Thoracic aorta (tissue), 2 donors: ENCODE measurements around the gene LHPP. TPM values are rescaled to one million over a fixed set of nuclear protein-coding genes. Genes with fewer than 3 reads are reported as not detected.

ENCODE experiments used
- ATAC-seq: fragments of 150-250 bp; one replicate; pipeline ENCODE4 v1.8.0; 2017; ENCODE audit warnings: low read depth; ENCODE audit not compliant: insufficient number of reproducible peaks, low FRiP score
- DNase-seq: peaks from one replicate; pipeline ENCODE4 v3.0.0-alpha.2; 2020; ENCODE audit warnings: low spot score
- H3K27ac ChIP-seq, 2 donors: fragments of 200-600 bp; sonication (generic); 1 replicate in 1 of 2; 2 replicates in 1 of 2; pipeline ENCODE4 v1.5.1; 2016; ENCODE audit warnings: mild to moderate bottlenecking in 2 of 2, moderate library complexity in 2 of 2
- H3K27me3 ChIP-seq: fragments of 200-600 bp; sonication (generic); replicated peaks from 2 replicates; pipeline ENCODE4 v1.6.0; 2016; ENCODE audit warnings: mild to moderate bottlenecking; ENCODE audit not compliant: insufficient read depth
- H3K36me3 ChIP-seq: fragments of 200-600 bp; sonication (generic); one replicate; pipeline ENCODE4 v1.5.1; 2016
- H3K4me1 ChIP-seq, 2 donors: fragments of 200-600 bp; sonication (generic); 1 replicate in 1 of 2; 2 replicates in 1 of 2; pipeline versions ENCODE4 v1.5.1 to v1.6.0; 2016; ENCODE audit warnings: low read depth in 2 of 2, mild to moderate bottlenecking in 1 of 2; ENCODE audit not compliant: control insufficient read depth in 1 of 2
- H3K4me3 ChIP-seq: fragments of 200-600 bp; sonication (generic); 2 replicates; pipeline ENCODE4 v1.5.1; 2016; ENCODE audit warnings: mild to moderate bottlenecking
- H3K9me3 ChIP-seq: fragments of 200-600 bp; sonication (generic); 2 replicates; pipeline ENCODE4 v1.5.1; 2016
- CTCF ChIP-seq: fragments of 200-600 bp; sonication (generic); IDR thresholded peaks from one replicate; pipeline ENCODE4 v1.5.1; 2019; ENCODE audit warnings: antibody characterized with exemption
- total RNA-seq, 2 donors: library from RNA; depleted of rRNA; stranded (reverse); fragments of >200 nt; gene quantifications; one replicate each; pipeline versions ENCODE4 v1.1.0 to v1.2.3, GENCODE V29; 2016

The LHPP gene
- total RNA-seq, 2 donors from 2014 or later: 7.2 to 24.1 TPM

DNA sequence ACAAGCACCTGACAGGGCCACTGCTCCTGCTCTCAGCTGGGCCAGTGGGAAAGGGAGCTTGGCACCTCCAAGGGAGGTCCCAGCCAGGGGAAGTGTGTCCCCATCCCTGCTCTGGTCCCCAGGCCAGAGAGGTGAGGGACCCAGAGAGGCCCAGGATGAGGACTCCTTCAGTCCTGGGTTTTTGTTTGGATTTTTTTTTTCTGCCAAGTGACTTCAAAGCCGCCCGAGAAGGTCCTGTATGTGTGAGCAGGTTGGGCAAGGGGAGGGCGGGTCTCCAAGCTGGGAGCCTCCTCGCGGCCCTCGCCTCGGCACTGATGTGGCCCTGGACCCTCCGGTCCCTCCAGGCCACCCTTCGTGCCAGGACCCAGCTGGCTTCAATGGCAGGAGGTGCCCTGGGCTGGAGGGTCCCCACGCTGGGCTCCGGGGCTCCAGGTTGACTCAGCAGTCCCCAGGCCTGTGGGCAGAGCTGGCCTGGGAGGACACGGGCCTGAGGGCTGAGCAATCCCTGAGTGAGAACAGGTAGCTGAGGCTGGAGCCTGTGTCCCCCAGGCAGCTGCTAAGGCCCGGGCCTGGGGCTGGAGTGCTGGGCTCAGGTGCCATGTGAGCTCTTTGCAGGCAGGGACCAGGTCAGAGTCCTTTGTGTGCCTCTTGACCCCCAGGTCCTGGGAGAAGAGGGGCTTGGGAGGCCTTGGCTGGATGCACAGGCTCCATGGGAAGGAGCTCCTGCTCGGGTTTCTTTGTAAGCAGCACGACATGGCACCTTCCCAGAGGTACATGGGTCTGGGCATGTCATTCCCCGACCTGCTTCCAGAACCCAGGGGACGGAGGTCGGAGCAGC lies 142.0 kb downstream of the LHPP start:
- TF ChIP-seq CTCF: no peak
- Histone ChIP-seq H3K27ac (no peak overlapping the region), H3K9me3 (no peaks in the 10 kb centered on the region), H3K4me3 (no peak overlapping the region), H3K27me3 (no peaks in the 10 kb centered on the region), H3K4me1 (no peaks in the 10 kb centered on the region), H3K36me3 (no peaks in the 10 kb centered on the region)
- DNase-seq (no peak), ATAC-seq (no peak)

GRCh38 chr10:124604214-124605000 lies 142.8 kb downstream of the LHPP start:
- Histone ChIP-seq H3K27me3 (no peaks in the 10 kb centered on the region), H3K36me3 (no peaks in the 10 kb centered on the region), H3K27ac (no peak overlapping the region), H3K4me1 (no peaks in the 10 kb centered on the region), H3K4me3 (no peak overlapping the region), H3K9me3 (no peaks in the 10 kb centered on the region)
- DNase-seq (no peak), ATAC-seq (no peak)
- no peak for TF ChIP-seq CTCF

- no peak for ATAC-seq
Measured at GRCh38 chr10:124605001-124605370, 143.4 kb downstream of the LHPP start.

DNA sequence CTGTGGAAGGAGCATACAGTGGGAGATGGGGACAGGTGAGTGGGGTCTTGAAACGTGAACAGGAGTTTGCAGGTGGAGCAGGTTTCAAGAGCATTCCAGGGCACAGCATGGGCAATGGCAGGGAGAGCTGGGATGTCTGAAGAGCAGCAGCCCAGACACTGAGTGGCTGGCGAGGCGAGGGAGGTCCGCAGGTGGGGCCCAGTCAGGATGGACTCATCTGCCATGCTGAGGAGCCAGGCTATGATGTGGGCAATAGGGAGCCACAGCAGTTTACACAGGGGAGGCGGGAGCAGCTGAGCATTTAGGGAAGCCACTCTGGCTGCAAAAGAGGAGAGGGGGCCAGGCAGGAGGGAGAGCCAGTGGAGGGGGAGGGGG lies 143.8 kb downstream of the LHPP start:
- ATAC-seq (no peak), DNase-seq (no peak)
- Histone ChIP-seq H3K27me3 (no peaks in the 10 kb centered on the region), H3K27ac (no peak overlapping the region), H3K36me3 (no peaks in the 10 kb centered on the region), H3K9me3 (no peaks in the 10 kb centered on the region), H3K4me1 (no peaks in the 10 kb centered on the region), H3K4me3 (no peak overlapping the region)
- no peak for TF ChIP-seq CTCF

More at GRCh38 chr10:124605001-124605370, 143.4 kb downstream of the LHPP start:
- Histone ChIP-seq H3K4me3 (no peak overlapping the region), H3K36me3 (no peaks in the 10 kb centered on the region), H3K9me3 (no peaks in the 10 kb centered on the region), H3K4me1 (no peaks in the 10 kb centered on the region), H3K27ac (no peak overlapping the region), H3K27me3 (no peaks in the 10 kb centered on the region)
- DNase-seq: no peak
- TF ChIP-seq CTCF: no peak
